Stomach (tissue), 9 donors: ENCODE results near the gene TUBB2A. TPM values are rescaled to one million over a fixed set of nuclear protein-coding genes. Genes with fewer than 3 reads are reported as not detected.

Source experiments
- DNase-seq, 2 donors: peaks; one replicate each; pipeline versions ENCODE4 v3.0.0 to v3.0.0-alpha.2; 2013 to 2019
- H3K27ac ChIP-seq, 5 donors: fragments of 200-600 bp in 4 of 5; sonication (generic) in 4 of 5; one replicate each; pipeline ENCODE4 v1.5.1; 2013 to 2019; ENCODE audit warnings: mild to moderate bottlenecking in 1 of 5, moderate library complexity in 1 of 5
- H3K27me3 ChIP-seq, 3 donors: fragments of 200-600 bp; sonication (generic); one replicate each; pipeline ENCODE4 v1.5.1; 2017 to 2019; ENCODE audit warnings: mixed run types in 1 of 3
- H3K36me3 ChIP-seq, 4 donors: fragments of 200-600 bp; sonication (generic); 1 replicate in 3 of 4; 2 replicates in 1 of 4; pipeline ENCODE4 v1.5.1; 2016 to 2019
- H3K4me1 ChIP-seq, 4 donors: fragments of 200-600 bp; sonication (generic); one replicate each; pipeline ENCODE4 v1.5.1; 2016 to 2019
- H3K4me3 ChIP-seq, 4 donors: fragments of 200-600 bp; sonication (generic) in 3 of 4; one replicate each; pipeline ENCODE4 v1.5.1; 2016 to 2019; ENCODE audit warnings: mild to moderate bottlenecking in 1 of 4
- H3K9me3 ChIP-seq, 4 donors: fragments of 200-600 bp; sonication (generic); one replicate each; pipeline ENCODE4 v1.5.1; 2016 to 2019
- CTCF ChIP-seq, 7 experiments: fragments of 450-650 bp in 4 of 7; fragments of 200-600 bp in 3 of 7; sonication (generic) in 3 of 7; IDR thresholded peaks; one replicate each; pipeline ENCODE4 v1.5.1; 2016 to 2019; ENCODE audit warnings: antibody characterized with exemption in 7 of 7, control low read depth in 2 of 7, mild to moderate bottlenecking in 1 of 7
- EP300 ChIP-seq: sonication (generic); formaldehyde crosslinking; IDR thresholded peaks from one replicate; pipeline ENCODE4 v1.6.1; 2017; ENCODE audit warnings: antibody characterized with exemption
- POLR2A ChIP-seq, 4 donors: fragments of 450-650 bp; IDR thresholded peaks; one replicate each; pipeline ENCODE4 v1.6.1; 2016; ENCODE audit warnings: antibody characterized with exemption in 4 of 4, control low read depth in 2 of 4, mild to moderate bottlenecking in 1 of 4, moderate library complexity in 1 of 4
- POLR2AphosphoS5 ChIP-seq, 3 donors: sonication (generic); formaldehyde crosslinking; IDR thresholded peaks; one replicate each; pipeline ENCODE4 v1.6.1; 2016; ENCODE audit warnings: antibody characterized with exemption in 3 of 3
- WGBS, 5 donors: extraction: QIAGEN DNeasy Blood & Tissue Kit in 3 of 5; methylation state at CpG; one replicate each; pipeline versions ENCODE4 v1.1.5 to v1.1.7; 2013 to 2018; 5-methylcytosine and 5-hydroxymethylcytosine counted together
- intact Hi-C: fragments of 100-400 bp; cut with DNase I; formaldehyde crosslinking; loops from one replicate; pipeline ENCODE4 v1.15.1; 2023; ENCODE audit warnings: low total_unique reads
- polyA plus RNA-seq, 3 donors: library from polyadenylated mRNA; stranded (reverse); fragments of 200-250 nt; gene quantifications; one replicate each; pipeline ENCODE4 v1.2.3, GENCODE V29; 2013
- total RNA-seq, 5 donors: library from RNA; depleted of rRNA; stranded (reverse); fragments of >200 nt; gene quantifications; one replicate each; pipeline versions ENCODE4 v1.1.0 to v1.2.3, GENCODE V29; 2014 to 2016
- donor health status: healthy with polysubstance abuse.
- donor health status: Bipolar disorder and iron deficiency.
- donor health status: healthy.

Gene TUBB2A
- total and polyA plus RNA-seq, 8 donors, result 6.7 to 96.9 (median 49.0) TPM

GRCh38 chr6:3128356-3129108 is 28.8 kb downstream of the TUBB2A start:
- Histone ChIP-seq H3K27me3 (no peaks in the 10 kb centered on the region), H3K4me1 (peaks cover 0 to 4% (median 0%) of the 10 kb centered on the region in 4 donors), H3K4me3 (no peak overlapping the region), H3K36me3 (peaks cover 0 to 54% (median 38%) of the 10 kb centered on the region in 4 donors), H3K27ac (no peak overlapping the region), H3K9me3 (no peaks in the 10 kb centered on the region)
- intact Hi-C loops, result loop anchor here (10.0 kb wide), 1 partner anchor 126 kb away; the partner anchor contains the start of gene PSMG4
- TF ChIP-seq POLR2A (IDR thresholded peaks at IDR 0.05), result no peak
- no peak for DNase-seq
- 93 to 96% (median 95%) methylated on average over 15 of the region's 15 CpGs for WGBS, 5 donors

- Histone ChIP-seq H3K36me3 (peaks cover 0 to 27% (median 25%) of the 10 kb centered on the region in 4 donors), H3K27ac (no peak overlapping the region), H3K4me1 (peaks cover 0 to 4% (median 0%) of the 10 kb centered on the region in 4 donors), H3K27me3 (no peaks in the 10 kb centered on the region), H3K9me3 (no peaks in the 10 kb centered on the region), H3K4me3 (no peak overlapping the region)
- TF ChIP-seq POLR2AphosphoS5 (IDR thresholded peaks at IDR 0.05), result no peak
- TF ChIP-seq EP300, result no peak
- TF ChIP-seq POLR2A (IDR thresholded peaks at IDR 0.05), result no peak
- TF ChIP-seq CTCF (IDR thresholded peaks at IDR 0.05), result no peak
- intact Hi-C loops, result loop anchor here (10.0 kb wide), 1 partner anchor 129 kb away; the partner anchor contains the start of gene PSMG4
- no peak for DNase-seq
- WGBS, 5 donors, result 35 to 55% (median 46%) methylated on average over 2 of the region's 2 CpGs
Observed at GRCh38 chr6:3125815-3126214, 31.5 kb downstream of the TUBB2A start.

GRCh38 chr6:3124667-3125066 is 32.7 kb downstream of the TUBB2A start:
- intact Hi-C loops, result loop anchor here (10.0 kb wide), 1 partner anchor 130 kb away; the partner anchor contains the start of gene PSMG4
- Histone ChIP-seq H3K4me1 (peaks cover 0 to 14% (median 6%) of the 10 kb centered on the region in 4 donors), H3K4me3 (no peak overlapping the region), H3K9me3 (no peaks in the 10 kb centered on the region), H3K27ac (no peak overlapping the region), H3K36me3 (peaks cover 0 to 16% (median 15%) of the 10 kb centered on the region in 4 donors), H3K27me3 (no peaks in the 10 kb centered on the region)
- WGBS, 5 donors, result 67 to 83% (median 82%) methylated on average over 8 of the region's 8 CpGs
- no peak for DNase-seq
- no peak for TF ChIP-seq CTCF (IDR thresholded peaks at IDR 0.05)
- TF ChIP-seq EP300, result no peak
- no peak for TF ChIP-seq POLR2AphosphoS5 (IDR thresholded peaks at IDR 0.05)
- no peak for TF ChIP-seq POLR2A (IDR thresholded peaks at IDR 0.05)

- intact Hi-C loops, result loop anchor here (10.0 kb wide), 1 partner anchor 132 kb away; the partner anchor contains the start of gene PSMG4
- 92 to 96% (median 93%) methylated on average over 9 of the region's 9 CpGs for WGBS, 5 donors
- Histone ChIP-seq H3K9me3 (no peaks in the 10 kb centered on the region), H3K4me3 (no peak overlapping the region), H3K4me1 (peaks cover 4 to 24% (median 17%) of the 10 kb centered on the region in 4 donors), H3K27ac (no peak overlapping the region), H3K36me3 (no peaks in the 10 kb centered on the region), H3K27me3 (no peaks in the 10 kb centered on the region)
- no peak for DNase-seq
- no peak for TF ChIP-seq EP300
- no peak for TF ChIP-seq CTCF (IDR thresholded peaks at IDR 0.05)
- no peak for TF ChIP-seq POLR2A (IDR thresholded peaks at IDR 0.05)
- no peak for TF ChIP-seq POLR2AphosphoS5 (IDR thresholded peaks at IDR 0.05)
Observed at GRCh38 chr6:3122823-3123182, 34.5 kb downstream of the TUBB2A start.

GRCh38 chr6:3120765-3121089 is 36.6 kb downstream of the TUBB2A start:
- H3K36me3 ChIP-seq, result peaks cover 0 to 4% (median 0%) of the 10 kb centered on the region in 4 donors
- no peaks in the 10 kb centered on the region for H3K27me3 ChIP-seq
- no peak for DNase-seq
- H3K27ac ChIP-seq, result no peak overlapping the region
- H3K4me1 ChIP-seq, result peaks cover 4 to 28% (median 22%) of the 10 kb centered on the region in 4 donors
- no peak for TF ChIP-seq CTCF (IDR thresholded peaks at IDR 0.05)
- no peak for TF ChIP-seq POLR2A (IDR thresholded peaks at IDR 0.05)
- TF ChIP-seq POLR2AphosphoS5 (IDR thresholded peaks at IDR 0.05), result no peak
- TF ChIP-seq EP300, result no peak
- intact Hi-C loops, result loop anchor here (10.0 kb wide), 1 partner anchor 134 kb away; the partner anchor contains the start of gene PSMG4
- no peak overlapping the region for H3K4me3 ChIP-seq
- no peaks in the 10 kb centered on the region for H3K9me3 ChIP-seq
- 89 to 92% (median 89%) methylated on average over 5 of the region's 5 CpGs for WGBS, 5 donors
